B cell (primary cell): Measurements from ENCODE around the gene UNC5C.

Experiments used
- EZH2 ChIP-seq: IDR thresholded peaks from 2 replicates; pipeline ENCODE4 v1.6.1; 2012; ENCODE audit warnings: borderline replicate concordance, low read depth, mild to moderate bottlenecking, moderate library complexity, low read length; ENCODE audit not compliant: insufficient read depth, poor library complexity, severe bottlenecking
- TF ChIP-seq, protein P1 (sequence below): fragments of 200-600 bp; IDR thresholded peaks from one replicate; pipeline ENCODE4 v1.8.0; 2022; ENCODE audit warnings: antibody characterized with exemption, mild to moderate bottlenecking

DNA sequence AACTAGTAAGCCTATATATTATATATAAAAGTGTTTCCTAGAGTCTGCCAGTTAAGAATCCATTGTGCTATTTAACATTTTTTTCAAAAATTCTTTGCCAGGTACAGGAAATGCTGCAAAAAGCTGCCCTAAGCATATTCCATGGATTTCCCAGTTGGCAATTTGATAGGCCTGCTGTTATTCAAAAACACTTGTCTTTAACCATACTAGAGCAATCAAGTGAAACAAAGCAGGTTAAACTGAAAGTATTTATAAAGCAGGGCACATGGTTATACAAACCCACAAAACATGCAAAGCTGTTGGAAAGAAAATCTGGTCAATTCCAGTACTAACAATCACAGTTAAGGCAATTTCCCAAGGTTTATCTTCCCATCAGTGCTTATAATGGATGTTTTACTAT, 159.9 kb downstream of the UNC5C start:
- TF ChIP-seq, protein P1, sequence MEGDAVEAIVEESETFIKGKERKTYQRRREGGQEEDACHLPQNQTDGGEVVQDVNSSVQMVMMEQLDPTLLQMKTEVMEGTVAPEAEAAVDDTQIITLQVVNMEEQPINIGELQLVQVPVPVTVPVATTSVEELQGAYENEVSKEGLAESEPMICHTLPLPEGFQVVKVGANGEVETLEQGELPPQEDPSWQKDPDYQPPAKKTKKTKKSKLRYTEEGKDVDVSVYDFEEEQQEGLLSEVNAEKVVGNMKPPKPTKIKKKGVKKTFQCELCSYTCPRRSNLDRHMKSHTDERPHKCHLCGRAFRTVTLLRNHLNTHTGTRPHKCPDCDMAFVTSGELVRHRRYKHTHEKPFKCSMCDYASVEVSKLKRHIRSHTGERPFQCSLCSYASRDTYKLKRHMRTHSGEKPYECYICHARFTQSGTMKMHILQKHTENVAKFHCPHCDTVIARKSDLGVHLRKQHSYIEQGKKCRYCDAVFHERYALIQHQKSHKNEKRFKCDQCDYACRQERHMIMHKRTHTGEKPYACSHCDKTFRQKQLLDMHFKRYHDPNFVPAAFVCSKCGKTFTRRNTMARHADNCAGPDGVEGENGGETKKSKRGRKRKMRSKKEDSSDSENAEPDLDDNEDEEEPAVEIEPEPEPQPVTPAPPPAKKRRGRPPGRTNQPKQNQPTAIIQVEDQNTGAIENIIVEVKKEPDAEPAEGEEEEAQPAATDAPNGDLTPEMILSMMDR: no peak
- no peak for TF ChIP-seq EZH2
